GM06990 (cell line): ENCODE data around the gene KATNB1.

ENCODE experiments used
- DNase-seq: peaks from one replicate; pipeline ENCODE4 v3.0.0-alpha.2; 2011; ENCODE audit not compliant: insufficient read length; ENCODE audit errors: extremely low read depth
- H3K27me3 ChIP-seq: replicated peaks from 2 replicates; pipeline ENCODE4 v1.6.0; 2011; ENCODE audit warnings: low read length; ENCODE audit not compliant: control insufficient read depth, insufficient read depth
- H3K36me3 ChIP-seq: 2 replicates; pipeline ENCODE4 v1.5.1; 2011; ENCODE audit warnings: low read length; ENCODE audit not compliant: control insufficient read depth, insufficient read depth
- H3K4me3 ChIP-seq: replicated peaks from 2 replicates; pipeline ENCODE4 v1.5.1; 2011; ENCODE audit warnings: low read depth, mild to moderate bottlenecking, control low read depth, low read length
- TF ChIP-seq, protein P1 (sequence below): IDR thresholded peaks from 2 replicates; pipeline ENCODE4 v1.5.1; 2011; ENCODE audit warnings: low read length, control low read depth, mild to moderate bottlenecking, inconsistent platforms; ENCODE audit not compliant: insufficient read depth, poor library complexity, severe bottlenecking

Gene KATNB1

GRCh38 chr16:57694725-57695679 is 40.6 kb upstream of the KATNB1 start, which contains the start of gene DRC7:
Gene DRC7, plus strand, starts transcription at chr16:57694806. Its CDS starts 3,144 bp downstream, at chr16:57697950.
- TF ChIP-seq, protein P1, sequence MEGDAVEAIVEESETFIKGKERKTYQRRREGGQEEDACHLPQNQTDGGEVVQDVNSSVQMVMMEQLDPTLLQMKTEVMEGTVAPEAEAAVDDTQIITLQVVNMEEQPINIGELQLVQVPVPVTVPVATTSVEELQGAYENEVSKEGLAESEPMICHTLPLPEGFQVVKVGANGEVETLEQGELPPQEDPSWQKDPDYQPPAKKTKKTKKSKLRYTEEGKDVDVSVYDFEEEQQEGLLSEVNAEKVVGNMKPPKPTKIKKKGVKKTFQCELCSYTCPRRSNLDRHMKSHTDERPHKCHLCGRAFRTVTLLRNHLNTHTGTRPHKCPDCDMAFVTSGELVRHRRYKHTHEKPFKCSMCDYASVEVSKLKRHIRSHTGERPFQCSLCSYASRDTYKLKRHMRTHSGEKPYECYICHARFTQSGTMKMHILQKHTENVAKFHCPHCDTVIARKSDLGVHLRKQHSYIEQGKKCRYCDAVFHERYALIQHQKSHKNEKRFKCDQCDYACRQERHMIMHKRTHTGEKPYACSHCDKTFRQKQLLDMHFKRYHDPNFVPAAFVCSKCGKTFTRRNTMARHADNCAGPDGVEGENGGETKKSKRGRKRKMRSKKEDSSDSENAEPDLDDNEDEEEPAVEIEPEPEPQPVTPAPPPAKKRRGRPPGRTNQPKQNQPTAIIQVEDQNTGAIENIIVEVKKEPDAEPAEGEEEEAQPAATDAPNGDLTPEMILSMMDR = no peak
- Histone ChIP-seq H3K36me3 (no peaks in the 10 kb centered on the region), H3K4me3 (no peak within 1 kb of the TSS), H3K27me3 (no peaks in the 10 kb centered on the region)
- DNase-seq = peak; percentile 28

- no peak overlapping the region for H3K4me3 ChIP-seq
- no peaks in the 10 kb centered on the region for H3K27me3 ChIP-seq
- no peak for DNase-seq
- H3K36me3 ChIP-seq = no peaks in the 10 kb centered on the region
- TF ChIP-seq, protein P1 = no peak
Measured at GRCh38 chr16:57695680-57696069, 39.9 kb upstream of the KATNB1 start.

GRCh38 chr16:57696240-57696639 is 39.3 kb upstream of the KATNB1 start:
- no peak overlapping the region for H3K4me3 ChIP-seq
- H3K36me3 ChIP-seq = no peaks in the 10 kb centered on the region
- no peaks in the 10 kb centered on the region for H3K27me3 ChIP-seq
- TF ChIP-seq, protein P1 = no peak
- no peak for DNase-seq

GRCh38 chr16:57697896-57698537 is 37.6 kb upstream of the KATNB1 start:
- no peak for DNase-seq
- TF ChIP-seq, protein P1 = no peak

DNA sequence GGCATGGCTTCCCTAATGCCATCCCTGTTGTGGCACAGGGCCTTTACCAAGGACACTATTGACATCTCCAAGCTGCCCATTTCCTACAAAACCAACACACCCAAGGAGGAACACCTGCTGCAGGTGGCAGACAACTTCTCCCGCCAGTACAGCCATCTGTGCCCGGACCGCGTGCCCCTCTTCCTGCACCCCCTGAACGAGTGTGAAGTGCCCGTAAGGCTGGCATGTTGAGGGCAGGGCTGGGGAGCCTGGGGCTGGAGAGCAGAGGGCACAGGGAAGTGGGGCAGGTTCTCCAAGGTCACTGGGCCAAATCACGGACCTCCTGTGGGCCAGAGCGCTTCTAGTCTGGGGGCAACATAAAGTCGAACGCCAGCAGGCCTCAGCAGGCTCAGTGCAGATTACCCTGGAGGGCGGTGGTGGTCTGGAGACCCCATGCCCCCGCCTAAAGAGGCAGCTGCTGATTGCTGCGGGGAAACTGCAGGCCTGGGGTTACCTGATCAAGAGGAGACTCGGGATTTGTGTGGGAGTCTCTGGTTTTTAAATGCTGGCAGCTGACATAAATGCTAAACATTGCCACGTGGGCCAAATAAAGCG is 36.7 kb upstream of the KATNB1 start:
- Histone ChIP-seq H3K36me3 (no peaks in the 10 kb centered on the region), H3K27me3 (no peaks in the 10 kb centered on the region), H3K4me3 (no peak overlapping the region)
- DNase-seq = no peak
- TF ChIP-seq, protein P1 = no peak

More at GRCh38 chr16:57697896-57698537, 37.6 kb upstream of the KATNB1 start:
- Histone ChIP-seq H3K36me3 (no peaks in the 10 kb centered on the region), H3K27me3 (no peaks in the 10 kb centered on the region), H3K4me3 (no peak overlapping the region)
